Transverse colon (tissue), 3 donors: ENCODE results near the gene GALNT8.

ENCODE experiments used
- CTCF ChIP-seq, 5 experiments: fragments of 200-600 bp in 3 of 5; fragments of 450-650 bp in 2 of 5; sonication (generic) in 3 of 5; IDR thresholded peaks; 1 replicate in 2 of 5; 2 replicates in 3 of 5; pipeline ENCODE4 v1.5.1; 2016 to 2017; ENCODE audit warnings: antibody characterized with exemption in 5 of 5, inconsistent platforms in 3 of 5, mild to moderate bottlenecking in 2 of 5, moderate library complexity in 1 of 5
- POLR2A ChIP-seq: fragments of 450-650 bp; IDR thresholded peaks from one replicate; pipeline ENCODE4 v1.6.1; 2016; ENCODE audit warnings: antibody characterized with exemption, mild to moderate bottlenecking, moderate library complexity

GRCh38 chr12:4745249-4745648, 25.0 kb downstream of the GALNT8 start:
- TF ChIP-seq CTCF (IDR thresholded peaks at IDR 0.05) (no peak), POLR2A (no peak)
